GM18498 (cell line): ENCODE measurements around the gene PCDHA10.

ENCODE experiments used
- ATAC-seq: cut with Tn5 transposase; IDR thresholded peaks from one replicate; pipeline ENCODE4 v1.9.1; 2021; ENCODE audit warnings: mild to moderate bottlenecking, moderate library complexity; ENCODE audit not compliant: unreplicated experiment

The PCDHA10 gene

GRCh38 chr5:140881889-140882590 is 26.3 kb downstream of the PCDHA10 start, which contains the start of gene PCDHA13:
Gene PCDHA13, plus strand, starts transcription at chr5:140882124. Its CDS starts 145 bp downstream, at chr5:140882269.
- no peak for ATAC-seq

GRCh38 chr5:140882591-140882899 is 26.8 kb downstream of the PCDHA10 start:
- no peak for ATAC-seq

- no peak for ATAC-seq
Measured at GRCh38 chr5:140883373-140883772, 27.7 kb downstream of the PCDHA10 start.

- ATAC-seq: no peak
Measured at GRCh38 chr5:140883927-140884697, 28.4 kb downstream of the PCDHA10 start.

GRCh38 chr5:140916325-140916724 is 60.6 kb downstream of the PCDHA10 start:
- no peak for ATAC-seq
